ENCODE results near the gene ZBTB22. TPM values are rescaled to one million over a fixed set of nuclear protein-coding genes. Genes with fewer than 3 reads are reported as not detected.

ZBTB22 gene
- total and polyA plus RNA-seq, 10 donors: 10.8 to 27.2 (median 19.1) TPM

DNA sequence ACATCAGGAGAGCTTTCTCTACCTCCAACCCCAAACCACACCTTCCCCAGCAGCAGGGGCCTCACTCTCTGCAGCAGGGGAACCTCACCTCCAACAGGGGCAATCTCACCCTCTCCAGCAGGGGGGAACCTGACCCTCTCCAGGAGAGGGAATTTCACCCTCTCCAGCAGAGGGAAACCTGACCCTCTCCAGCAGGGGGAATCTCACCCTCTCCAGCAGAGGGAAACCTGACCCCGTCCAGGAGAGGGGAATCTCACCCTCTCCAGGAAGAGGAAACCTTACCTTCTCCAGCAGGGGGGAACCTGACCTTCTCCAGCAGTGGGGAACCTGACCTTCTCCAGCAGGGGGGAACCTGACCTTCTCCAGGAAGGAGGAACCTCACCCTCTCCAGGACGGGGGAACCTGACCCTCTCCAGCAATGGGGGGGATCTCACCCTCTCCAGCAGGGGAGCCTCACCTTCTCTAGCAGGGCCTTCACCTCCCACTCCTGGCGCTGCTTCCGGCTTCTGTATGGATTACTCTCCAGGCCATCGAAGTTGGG is 37.5 kb downstream of the ZBTB22 start:
- intact Hi-C loops (cut with DNase I; ENCODE audit: low total_unique reads): no loop called here
- Histone ChIP-seq H3K27ac (peak overlapping the region in 5 of 8 donors; percentile 97 to 99 (median 98)), H3K4me3 (no peak overlapping the region), H3K4me1 (peaks cover 37 to 70% (median 54%) of the 10 kb centered on the region in 6 donors), H3K9me3 (no peaks in the 10 kb centered on the region), H3K36me3 (peaks cover 0 to 86% (median 60%) of the 10 kb centered on the region in 6 donors), H3K27me3 (replicated peaks in 1 of 7) (no peaks in the 10 kb centered on the region)
- 40 to 65% (median 60%) methylated on average over 4 to 5 of the region's 5 CpGs for WGBS, 5 donors
- TF ChIP-seq, protein P1, sequence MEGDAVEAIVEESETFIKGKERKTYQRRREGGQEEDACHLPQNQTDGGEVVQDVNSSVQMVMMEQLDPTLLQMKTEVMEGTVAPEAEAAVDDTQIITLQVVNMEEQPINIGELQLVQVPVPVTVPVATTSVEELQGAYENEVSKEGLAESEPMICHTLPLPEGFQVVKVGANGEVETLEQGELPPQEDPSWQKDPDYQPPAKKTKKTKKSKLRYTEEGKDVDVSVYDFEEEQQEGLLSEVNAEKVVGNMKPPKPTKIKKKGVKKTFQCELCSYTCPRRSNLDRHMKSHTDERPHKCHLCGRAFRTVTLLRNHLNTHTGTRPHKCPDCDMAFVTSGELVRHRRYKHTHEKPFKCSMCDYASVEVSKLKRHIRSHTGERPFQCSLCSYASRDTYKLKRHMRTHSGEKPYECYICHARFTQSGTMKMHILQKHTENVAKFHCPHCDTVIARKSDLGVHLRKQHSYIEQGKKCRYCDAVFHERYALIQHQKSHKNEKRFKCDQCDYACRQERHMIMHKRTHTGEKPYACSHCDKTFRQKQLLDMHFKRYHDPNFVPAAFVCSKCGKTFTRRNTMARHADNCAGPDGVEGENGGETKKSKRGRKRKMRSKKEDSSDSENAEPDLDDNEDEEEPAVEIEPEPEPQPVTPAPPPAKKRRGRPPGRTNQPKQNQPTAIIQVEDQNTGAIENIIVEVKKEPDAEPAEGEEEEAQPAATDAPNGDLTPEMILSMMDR (IDR thresholded peaks at IDR 0.05 in 8 of 11, conservative IDR thresholded peaks at IDR 0.05 in 3 of 11): peak in 8 of 11 experiments; percentile 8 to 46 (median 29)
- no peak for TF ChIP-seq POLR2A (IDR thresholded peaks at IDR 0.05)
- no peak for TF ChIP-seq POLR2AphosphoS5 (IDR thresholded peaks at IDR 0.05)
- DNase-seq: no peak

DNA sequence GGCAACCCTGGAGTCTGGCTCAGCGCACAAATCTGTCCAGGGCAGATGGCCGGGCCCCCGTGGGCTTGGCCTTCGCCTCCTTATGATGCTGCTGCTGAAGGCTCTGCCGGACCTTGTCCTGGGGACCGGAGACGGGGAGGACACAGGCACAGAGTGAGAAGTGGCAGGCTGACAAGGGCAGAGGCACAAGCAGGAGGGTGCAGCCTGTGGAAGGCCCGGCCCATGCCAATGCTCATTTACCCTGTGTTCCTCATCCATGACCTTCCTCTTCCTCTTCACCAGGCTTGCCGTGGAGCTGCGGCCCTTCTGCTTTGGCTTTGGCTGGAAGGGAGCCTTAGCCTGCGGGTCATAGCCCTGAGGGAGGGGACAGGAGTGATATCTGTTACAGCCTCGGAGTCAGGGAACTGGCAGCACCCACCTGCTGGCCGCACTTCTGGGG is 38.3 kb downstream of the ZBTB22 start:
- Histone ChIP-seq H3K4me3 (peak overlapping the region in 3 of 8 donors; percentile 6 to 80 (median 8)), H3K9me3 (no peaks in the 10 kb centered on the region), H3K27me3 (replicated peaks in 1 of 7) (no peaks in the 10 kb centered on the region), H3K36me3 (peaks cover 0 to 86% (median 64%) of the 10 kb centered on the region in 6 donors), H3K27ac (peak overlapping the region in 6 of 8 donors; percentile 95 to 99 (median 98)), H3K4me1 (peaks cover 45 to 73% (median 62%) of the 10 kb centered on the region in 6 donors)
- DNase-seq: peak; percentile 80
- WGBS, 5 donors: 64 to 84% (median 72%) methylated on average over 11 to 13 of the region's 13 CpGs
- intact Hi-C loops (cut with DNase I; ENCODE audit: low total_unique reads): no loop called here
- TF ChIP-seq POLR2A (IDR thresholded peaks at IDR 0.05) (no peak), POLR2AphosphoS5 (IDR thresholded peaks at IDR 0.05) (peak; percentile 55 to 70 (median 61))
- TF ChIP-seq, protein P1 (IDR thresholded peaks at IDR 0.05 in 8 of 11, conservative IDR thresholded peaks at IDR 0.05 in 3 of 11): no peak

DNA sequence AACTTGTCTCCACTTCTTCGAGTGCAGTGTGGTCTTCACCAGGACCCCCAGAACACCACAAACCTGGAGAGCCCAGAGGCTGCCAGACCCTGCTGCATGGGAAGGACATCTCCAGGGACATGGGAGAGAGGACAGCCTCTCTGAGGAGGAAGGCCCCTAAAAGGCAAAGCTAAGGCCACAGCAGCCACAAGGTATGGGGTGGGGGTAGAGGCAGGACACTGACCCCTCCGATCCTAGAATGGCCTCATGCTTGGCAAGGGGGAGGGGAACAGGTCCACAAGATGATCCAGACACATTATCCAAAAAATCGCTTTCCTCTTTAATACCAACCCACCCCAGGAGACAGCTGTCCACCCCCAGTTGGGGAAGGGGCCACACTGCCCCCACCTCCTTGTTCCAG is 38.7 kb downstream of the ZBTB22 start:
- intact Hi-C loops (cut with DNase I; ENCODE audit: low total_unique reads): no loop called here
- Histone ChIP-seq H3K36me3 (peaks cover 0 to 86% (median 64%) of the 10 kb centered on the region in 6 donors), H3K27me3 (replicated peaks in 1 of 7) (no peaks in the 10 kb centered on the region), H3K4me1 (peaks cover 50 to 78% (median 66%) of the 10 kb centered on the region in 6 donors), H3K4me3 (peak overlapping the region in 3 of 8 donors; percentile 80 to 86 (median 80)), H3K27ac (peak overlapping the region in 7 of 8 donors; percentile 94 to 99 (median 97)), H3K9me3 (no peaks in the 10 kb centered on the region)
- WGBS, 5 donors: 75 to 98% (median 89%) methylated on average over 3 of the region's 3 CpGs
- peak; percentile 68 for DNase-seq
- TF ChIP-seq, protein P1 (IDR thresholded peaks at IDR 0.05 in 8 of 11, conservative IDR thresholded peaks at IDR 0.05 in 3 of 11): no peak
- TF ChIP-seq POLR2A (IDR thresholded peaks at IDR 0.05) (no peak), POLR2AphosphoS5 (IDR thresholded peaks at IDR 0.05) (no peak)

DNA sequence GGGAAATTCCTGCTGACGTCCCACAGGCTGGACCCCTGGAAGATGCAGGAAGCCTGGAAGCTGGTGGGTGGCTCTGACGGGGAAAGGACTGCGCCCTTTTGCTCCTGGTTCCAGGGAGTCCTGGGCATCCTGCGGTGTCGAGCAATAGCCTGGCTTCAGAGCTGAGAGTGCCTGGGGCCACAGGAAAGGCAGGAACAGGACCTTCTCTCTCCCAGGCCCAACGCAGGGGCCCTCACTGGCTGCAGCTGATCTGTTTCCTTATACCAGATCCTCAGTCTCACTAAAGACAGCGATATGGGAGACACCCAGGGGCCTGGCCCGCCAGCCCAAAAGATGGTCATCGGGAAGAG is 39.2 kb downstream of the ZBTB22 start:
- no peak for DNase-seq
- intact Hi-C loops (cut with DNase I; ENCODE audit: low total_unique reads): no loop called here
- Histone ChIP-seq H3K4me1 (peaks cover 54 to 83% (median 71%) of the 10 kb centered on the region in 6 donors), H3K9me3 (no peaks in the 10 kb centered on the region), H3K4me3 (peak overlapping the region in 5 of 8 donors; percentile 74 to 86 (median 80)), H3K27ac (peak overlapping the region; percentile 94 to 99 (median 97)), H3K27me3 (replicated peaks in 1 of 7) (no peaks in the 10 kb centered on the region), H3K36me3 (peaks cover 0 to 86% (median 62%) of the 10 kb centered on the region in 6 donors)
- 75 to 85% (median 80%) methylated on average over 8 to 9 of the region's 9 CpGs for WGBS, 5 donors
- TF ChIP-seq POLR2A (IDR thresholded peaks at IDR 0.05) (no peak), POLR2AphosphoS5 (IDR thresholded peaks at IDR 0.05) (no peak)
- TF ChIP-seq, protein P1 (IDR thresholded peaks at IDR 0.05 in 8 of 11, conservative IDR thresholded peaks at IDR 0.05 in 3 of 11): no peak
